HCT116 (cell line): Measurements from ENCODE around the gene ARHGAP21.

Source experiments
- CTCF ChIP-seq, 3 experiments: fragments of 200-600 bp in 1 of 3; sonication (generic) in 1 of 3; IDR thresholded peaks in 2 of 3; conservative IDR thresholded peaks in 1 of 3; 2 replicates each; pipeline ENCODE4 v1.5.1; 2012 to 2017; ENCODE audit warnings: low read depth in 2 of 3, low read length in 2 of 3, antibody characterized with exemption in 1 of 3, borderline replicate concordance in 1 of 3, control low read depth in 1 of 3, mild to moderate bottlenecking in 1 of 3, mixed read lengths in 1 of 3, mixed run types in 1 of 3, moderate library complexity in 1 of 3; ENCODE audit not compliant: insufficient read depth in 1 of 3
- EZH2 ChIP-seq: fragments of 200-600 bp; sonication (generic); IDR thresholded peaks from 2 replicates; pipeline ENCODE4 v1.6.1; 2017; ENCODE audit warnings: antibody characterized with exemption, mixed run types
- EZH2phosphoT487 ChIP-seq: fragments of 200-600 bp; IDR thresholded peaks from 2 replicates; pipeline ENCODE4 v1.6.1; 2018; ENCODE audit warnings: antibody characterized with exemption, borderline replicate concordance
- JUND ChIP-seq: IDR thresholded peaks from 2 replicates; pipeline ENCODE4 v1.6.1; 2012
- POLR2A ChIP-seq: IDR thresholded peaks from 2 replicates; pipeline ENCODE4 v1.7.0; 2011; ENCODE audit warnings: borderline replicate concordance; ENCODE audit not compliant: insufficient read depth, insufficient read length; ENCODE audit errors: extremely low read depth
- POLR2AphosphoS5 ChIP-seq: IDR thresholded peaks from 2 replicates; pipeline ENCODE4 v1.6.1; 2011; ENCODE audit warnings: mild to moderate bottlenecking, low read depth, low read length, moderate library complexity
- SP1 ChIP-seq: IDR thresholded peaks from 2 replicates; pipeline ENCODE4 v1.6.1; 2012; ENCODE audit warnings: low read depth
- TCF7L2 ChIP-seq: IDR thresholded peaks from 2 replicates; pipeline ENCODE4 v1.7.0; 2011; ENCODE audit warnings: borderline replicate concordance, inconsistent platforms; ENCODE audit not compliant: insufficient read depth, insufficient read length; ENCODE audit errors: extremely low read depth
- TF ChIP-seq, protein P1 (sequence below): IDR thresholded peaks from 2 replicates; pipeline ENCODE4 v1.6.1; 2012

DNA sequence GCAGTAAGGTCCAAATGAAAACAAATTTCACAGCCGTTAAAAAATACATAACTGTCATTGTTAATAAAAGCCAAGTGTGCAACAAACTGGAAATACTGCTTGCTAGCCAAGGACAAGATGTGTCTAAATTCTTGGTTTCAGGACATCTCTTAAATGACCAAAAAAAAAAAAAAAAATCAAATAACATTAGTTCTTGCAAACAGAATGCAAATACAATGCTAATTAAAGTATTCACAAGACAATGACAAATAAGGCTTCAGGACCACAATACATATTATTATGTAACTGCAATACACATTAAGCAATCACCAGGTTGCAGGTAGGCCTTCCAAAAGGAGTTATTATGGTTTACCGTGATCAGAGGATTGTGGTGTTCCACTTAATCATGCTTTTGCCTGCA is 3.6 kb downstream of the ARHGAP21 start:
- no peak for TF ChIP-seq POLR2A
- no peak for TF ChIP-seq CTCF (IDR thresholded peaks at IDR 0.05 in 2 of 3, conservative IDR thresholded peaks at IDR 0.05 in 1 of 3; ENCODE audit: borderline replicate concordance in 1 of 3, insufficient read depth in 1 of 3, low read depth in 2 of 3, low read length in 2 of 3)
- no peak for TF ChIP-seq TCF7L2
- TF ChIP-seq POLR2AphosphoS5, result no peak
- TF ChIP-seq, protein P1, sequence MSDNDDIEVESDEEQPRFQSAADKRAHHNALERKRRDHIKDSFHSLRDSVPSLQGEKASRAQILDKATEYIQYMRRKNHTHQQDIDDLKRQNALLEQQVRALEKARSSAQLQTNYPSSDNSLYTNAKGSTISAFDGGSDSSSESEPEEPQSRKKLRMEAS, result no peak
- TF ChIP-seq SP1, result no peak
- TF ChIP-seq JUND, result no peak
- TF ChIP-seq EZH2, result no peak
- TF ChIP-seq EZH2phosphoT487, result no peak
